GM18868 (cell line): ENCODE data around the gene PPP2R5B.

Experiments used
- ATAC-seq: cut with Tn5 transposase; IDR thresholded peaks from one replicate; pipeline ENCODE4 v1.9.1; 2021; ENCODE audit warnings: mild to moderate bottlenecking, moderate library complexity; ENCODE audit not compliant: unreplicated experiment

The PPP2R5B gene

DNA sequence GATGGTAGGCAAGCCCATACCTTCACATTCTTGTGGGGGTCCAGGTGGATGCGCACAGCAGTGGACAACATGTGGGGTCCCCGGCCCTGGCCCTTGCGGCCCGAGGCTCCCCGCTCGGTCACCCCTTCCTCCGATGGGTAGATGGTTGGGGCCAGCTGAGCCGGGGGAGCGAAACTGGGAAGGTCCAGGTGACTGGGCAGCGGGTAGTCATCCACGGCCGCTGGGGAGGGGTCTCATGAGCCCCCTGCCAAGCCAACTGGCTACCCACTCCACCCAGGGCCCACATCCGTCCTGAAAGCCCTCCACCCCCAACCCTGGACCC is 18.2 kb upstream of the PPP2R5B start:
- ATAC-seq, result no peak

DNA sequence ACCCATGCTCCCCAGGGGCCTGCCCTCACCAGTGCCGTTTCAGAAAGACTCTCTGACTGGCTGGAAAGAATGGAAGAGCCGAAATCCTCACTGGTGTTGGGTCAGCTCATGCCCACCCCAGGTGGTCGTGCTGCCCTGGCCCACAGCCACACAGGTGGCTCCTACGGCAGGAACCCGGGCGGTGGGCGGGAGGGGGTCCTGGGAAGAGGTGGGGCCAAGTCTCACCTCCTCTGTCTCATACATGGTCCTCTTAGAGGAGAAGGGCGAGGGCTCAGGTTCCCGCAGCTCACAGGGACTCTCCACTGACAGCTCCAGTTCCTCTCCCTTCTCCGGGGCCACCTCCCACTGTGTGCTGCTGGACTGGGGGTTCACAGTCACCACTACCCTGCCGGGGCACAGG is 15.7 kb upstream of the PPP2R5B start:
- ATAC-seq, result no peak

DNA sequence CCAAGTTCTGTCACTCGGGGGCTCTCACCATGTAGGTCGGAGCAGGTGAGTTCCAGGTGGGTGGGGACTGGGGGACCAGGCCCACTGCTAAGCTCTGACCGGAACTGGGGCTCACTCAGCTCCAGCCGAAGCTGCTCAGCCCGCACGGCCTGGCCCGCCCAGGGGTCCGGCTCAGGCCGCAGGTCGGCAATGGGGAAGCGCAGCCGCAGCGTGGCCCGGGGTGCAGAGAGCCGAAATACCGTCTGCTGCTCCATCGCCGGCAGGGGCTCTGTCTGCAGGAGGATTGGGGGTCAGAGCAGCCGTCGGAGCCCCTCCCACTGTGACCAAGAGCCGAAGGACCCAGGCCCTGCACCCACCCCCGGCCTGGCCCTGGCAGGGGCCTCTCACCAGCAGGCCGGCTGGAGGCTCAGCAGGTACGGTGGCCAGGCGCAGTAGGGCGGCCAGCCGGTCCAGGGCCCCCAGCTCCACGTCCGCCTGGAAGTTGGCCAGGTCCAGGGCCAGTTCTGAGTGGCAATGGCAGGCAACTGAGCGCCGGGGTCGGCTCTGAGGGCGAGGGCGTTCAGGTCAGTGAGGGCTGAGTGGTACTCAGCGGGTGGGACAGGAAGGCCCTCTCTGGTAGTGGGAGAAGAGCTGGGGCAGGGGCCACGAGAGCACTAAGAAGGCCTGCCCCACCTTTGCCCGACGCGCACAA is 14.7 kb upstream of the PPP2R5B start:
- no peak for ATAC-seq

DNA sequence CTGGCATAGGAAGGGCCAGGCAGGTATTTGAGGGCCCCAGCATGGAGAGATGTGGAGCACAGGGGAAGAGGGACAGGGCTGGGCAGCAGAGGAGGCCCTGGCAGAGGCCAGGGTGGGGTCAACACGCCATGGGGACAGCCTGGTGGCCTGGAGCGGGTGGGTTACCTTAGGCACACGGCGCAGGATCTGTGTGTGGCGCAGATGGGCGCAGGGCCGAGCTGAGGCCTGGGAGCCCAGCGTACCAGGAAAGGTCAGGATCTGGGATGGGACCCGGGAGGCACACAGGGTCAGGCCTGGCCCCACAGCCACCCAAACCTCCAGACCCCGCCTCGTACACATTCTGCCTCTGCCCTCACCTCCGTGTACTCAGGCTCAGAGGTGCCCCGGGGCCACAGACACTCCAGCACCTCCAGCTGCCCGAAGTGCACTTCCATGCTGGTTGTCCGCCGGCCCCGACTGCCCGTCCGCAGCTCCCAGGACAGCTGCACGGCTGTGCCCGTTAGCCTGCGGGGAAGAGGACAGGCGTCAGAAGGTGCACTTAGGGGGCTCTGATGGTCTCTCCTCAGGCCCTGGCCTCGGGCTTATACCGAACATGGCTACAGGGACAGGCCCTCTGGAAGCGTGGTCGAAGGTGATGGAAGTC is 13.9 kb upstream of the PPP2R5B start:
- ATAC-seq, result no peak

DNA sequence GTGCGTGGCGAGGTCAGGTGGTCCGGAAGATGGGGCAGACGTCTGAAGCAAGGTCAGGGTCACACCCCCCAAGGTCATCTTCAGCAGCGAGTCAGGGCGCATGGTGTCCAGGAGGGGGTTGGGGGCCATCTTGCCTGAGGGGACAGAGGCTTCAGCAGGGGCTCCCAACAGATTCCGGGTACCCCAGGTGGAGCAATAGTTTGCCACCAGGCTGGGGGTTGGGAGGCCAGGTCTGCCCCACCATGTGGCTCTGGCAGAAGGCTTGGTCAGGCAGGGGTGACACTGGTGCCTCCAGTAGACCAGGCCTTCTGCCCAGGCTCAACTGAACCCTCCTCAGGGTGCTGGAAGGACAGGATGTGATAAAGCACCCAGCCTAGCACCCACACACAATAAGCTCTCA is 13.3 kb upstream of the PPP2R5B start:
- no peak for ATAC-seq

DNA sequence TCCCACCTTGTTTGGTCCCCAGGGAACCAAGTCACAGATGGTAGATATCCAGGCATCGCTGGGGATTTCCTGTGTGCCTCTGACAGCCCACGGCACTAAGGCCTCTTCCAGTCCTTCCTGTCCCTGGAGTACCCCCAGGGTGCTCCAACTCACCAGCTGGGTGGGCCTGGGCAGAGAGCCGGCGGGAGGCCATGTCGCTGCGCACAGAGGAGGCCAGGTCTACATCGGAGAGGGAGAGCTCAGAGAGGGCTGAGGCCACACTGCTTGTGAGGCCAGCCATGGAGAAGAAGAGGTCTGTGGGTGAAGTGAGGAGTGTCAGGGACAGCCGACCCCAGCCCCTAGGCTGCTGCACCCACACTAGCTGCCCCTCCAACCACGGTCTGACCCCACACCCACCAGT is 12.8 kb upstream of the PPP2R5B start:
- no peak for ATAC-seq

DNA sequence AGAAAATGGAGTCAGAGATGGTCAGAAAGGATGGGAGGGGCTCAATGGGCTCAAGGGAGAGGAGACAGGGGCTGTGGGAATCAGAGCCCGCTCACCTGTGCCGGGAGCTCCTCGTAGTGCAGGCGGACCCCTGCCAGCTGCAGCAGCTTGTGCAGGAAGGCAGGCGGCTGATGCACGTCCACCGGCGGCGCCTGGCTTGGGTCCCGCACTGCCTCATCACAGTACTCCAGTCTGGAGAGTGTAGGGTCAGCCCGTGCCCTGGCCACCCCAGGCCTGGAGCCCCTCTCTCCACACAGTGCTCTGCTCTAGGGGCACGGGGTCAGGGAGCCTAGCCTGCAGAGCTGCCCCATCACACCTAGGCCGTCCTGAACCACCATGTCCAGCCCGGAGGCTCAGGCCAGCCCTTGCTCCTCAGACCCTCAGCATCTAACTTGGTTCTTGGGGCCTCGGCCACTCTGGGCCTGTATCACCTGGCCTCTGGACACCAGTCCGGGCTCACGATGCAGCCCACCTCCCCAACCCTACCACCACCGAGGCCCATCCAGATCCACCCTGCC is 11.2 kb upstream of the PPP2R5B start:
- no peak for ATAC-seq

DNA sequence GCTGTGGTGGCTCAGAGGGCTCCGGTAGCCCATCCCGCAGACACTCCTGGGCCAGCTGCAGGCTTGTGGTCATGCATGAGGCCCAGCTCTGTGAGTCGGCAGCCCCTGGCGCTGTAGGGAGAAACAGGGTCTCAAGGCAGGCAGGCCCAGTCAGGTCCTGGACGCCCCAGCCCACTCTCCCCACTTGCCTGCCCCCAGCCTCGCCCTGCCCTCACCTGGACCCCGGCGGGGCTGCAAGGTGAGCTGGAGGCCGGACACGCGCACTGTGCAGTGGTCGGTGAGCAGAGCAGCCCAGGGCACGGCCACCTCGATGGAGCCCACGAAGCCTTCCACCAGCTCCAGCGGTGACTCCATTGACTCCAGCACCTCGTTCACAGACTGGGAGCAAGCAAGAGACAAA is 10.4 kb upstream of the PPP2R5B start:
- no peak for ATAC-seq

DNA sequence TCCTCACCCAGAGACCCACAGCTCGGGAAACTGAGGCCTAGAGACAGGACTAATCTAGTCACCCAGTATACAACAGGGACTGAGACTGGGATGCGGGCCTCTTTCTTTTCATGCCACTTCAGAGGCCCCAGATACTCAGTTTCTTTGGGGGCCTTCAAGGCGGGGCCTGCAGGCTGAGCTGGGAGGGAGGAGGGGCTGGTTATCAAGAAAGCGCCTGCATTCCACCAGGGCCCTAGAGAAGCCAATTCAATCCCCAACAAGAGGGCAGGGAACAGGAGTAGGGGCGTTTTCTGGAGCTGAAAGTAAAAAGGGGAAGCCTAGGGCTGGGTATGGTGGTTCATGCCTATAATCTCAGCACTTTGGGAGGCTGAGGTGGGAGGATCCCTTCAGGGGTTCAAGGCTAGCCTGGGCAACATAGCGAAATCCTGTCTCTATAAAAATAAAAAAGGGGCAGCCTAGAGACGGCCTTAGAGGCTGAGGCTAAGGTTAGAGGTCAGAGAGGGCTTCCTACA is 9.1 kb upstream of the PPP2R5B start:
- ATAC-seq, result no peak

DNA sequence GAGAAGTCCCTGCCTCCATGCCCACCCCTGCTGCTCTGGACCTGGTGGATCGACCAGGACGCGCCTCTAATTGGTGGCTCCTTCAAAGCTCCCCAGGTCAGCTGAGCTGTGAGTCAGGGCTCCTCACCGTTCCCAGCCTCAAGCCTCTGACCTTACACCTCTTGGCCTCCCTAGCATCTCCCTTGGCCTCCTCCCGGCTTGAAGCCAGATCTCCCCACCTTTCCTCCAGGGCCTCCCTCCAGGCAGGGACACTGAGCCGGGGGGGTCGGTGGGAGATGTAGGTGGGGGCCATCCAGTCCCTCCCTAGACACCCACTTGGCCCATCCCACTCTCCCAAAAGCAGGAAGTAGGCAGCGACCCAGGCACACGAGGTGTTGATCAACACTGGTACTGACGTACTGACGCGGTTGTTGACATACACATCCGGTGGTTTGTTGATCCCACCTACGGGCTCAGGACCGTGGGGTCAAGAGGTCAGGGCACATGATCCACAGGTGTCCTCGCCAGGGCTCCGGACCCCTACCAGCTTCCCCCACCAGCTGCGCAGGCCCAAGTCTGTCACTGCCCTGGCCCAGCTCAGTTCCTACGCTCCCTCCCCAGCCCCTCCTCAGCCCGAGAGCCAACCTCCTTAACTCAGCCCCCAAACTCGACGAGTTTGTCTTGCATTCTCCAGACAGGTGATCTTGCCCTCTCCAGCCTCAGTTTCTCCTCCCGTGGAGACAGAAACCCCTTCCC is 8.3 kb upstream of the PPP2R5B start:
- ATAC-seq, result peak; percentile 3

DNA sequence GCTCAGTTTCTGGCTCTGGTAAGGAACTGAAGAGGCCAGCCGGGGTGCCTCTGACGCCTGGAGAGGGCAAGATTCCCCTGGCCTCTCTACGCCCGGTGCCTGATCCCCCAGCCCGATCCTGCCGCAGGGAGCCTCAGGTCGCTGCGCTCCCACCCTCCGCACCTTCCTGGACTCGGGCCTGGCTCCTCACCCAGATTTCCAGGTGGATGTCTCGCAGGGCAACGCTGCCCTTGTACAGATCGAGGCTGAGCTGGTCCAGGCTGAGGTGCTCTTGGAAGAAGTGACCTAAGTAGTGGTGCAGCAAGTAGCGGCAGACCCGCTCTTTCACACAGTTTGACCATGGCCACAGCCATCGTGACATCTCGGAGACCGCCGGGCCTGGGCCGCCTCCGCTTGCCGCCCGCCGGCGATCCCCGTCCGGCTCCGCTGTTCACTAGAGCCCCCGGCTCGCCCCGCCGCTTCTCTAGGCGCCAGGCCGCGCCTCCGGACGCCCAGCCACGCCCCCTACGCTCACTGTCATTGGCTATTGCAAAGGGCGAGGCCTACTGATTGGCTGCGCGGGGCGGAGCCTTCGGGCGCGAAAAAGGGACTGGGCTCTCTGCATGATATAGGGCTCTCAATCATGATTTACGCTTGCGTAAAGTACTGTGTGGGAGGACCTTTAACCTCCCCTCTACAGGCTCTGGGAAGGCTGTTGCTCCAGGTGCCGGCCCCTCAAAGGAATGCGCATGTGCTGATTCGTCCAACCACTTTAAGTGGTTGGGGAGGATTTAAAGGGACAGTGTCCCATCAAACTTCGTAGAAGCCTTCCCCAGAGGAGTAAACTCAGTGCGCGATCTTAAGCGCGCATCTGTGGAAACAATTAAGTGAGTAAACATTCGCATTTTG is 7.5 kb upstream of the PPP2R5B start, which contains the start of gene ATG2A:
Gene ATG2A (minus strand): TSS at position 435 of the 888 bp plus-strand sequence. CDS start 74 bp downstream, at position 361.
- ATAC-seq, result peak; percentile 94

DNA sequence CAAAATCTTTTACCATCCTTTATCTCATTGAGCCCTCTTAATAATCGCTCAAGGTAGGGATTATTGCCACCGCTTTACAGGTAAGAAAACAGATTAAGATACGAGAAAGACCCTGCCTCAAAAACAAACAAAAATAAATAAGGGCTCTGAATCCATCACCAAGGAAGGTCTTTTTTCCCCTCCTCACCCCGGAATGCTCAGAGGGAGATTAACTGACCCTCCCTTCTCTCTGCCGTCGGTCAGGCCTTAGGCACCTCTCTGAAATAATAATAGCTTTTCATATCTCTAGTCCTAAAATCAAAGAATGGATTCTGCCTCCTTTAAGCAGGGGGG is 6.9 kb upstream of the PPP2R5B start:
- ATAC-seq, result no peak

DNA sequence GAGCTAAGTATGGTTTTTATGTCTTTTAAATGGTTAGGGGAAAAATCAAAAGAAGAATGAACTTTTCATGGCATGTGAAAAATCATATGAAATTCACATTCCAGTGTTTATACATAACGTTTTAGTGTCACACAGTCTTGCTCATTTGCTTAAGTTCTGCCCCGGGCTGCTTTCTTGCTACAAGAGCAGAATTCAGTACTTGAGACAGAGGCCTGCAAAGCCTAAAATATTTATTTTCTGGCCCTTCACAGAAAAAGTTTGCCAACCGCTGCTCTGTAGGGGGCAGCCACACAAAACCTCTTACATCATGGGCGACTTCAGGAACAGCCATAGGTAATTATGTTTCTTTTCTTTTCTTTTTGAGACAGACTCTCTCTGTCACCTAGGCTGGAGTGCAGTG is 6.5 kb upstream of the PPP2R5B start:
- ATAC-seq, result no peak

DNA sequence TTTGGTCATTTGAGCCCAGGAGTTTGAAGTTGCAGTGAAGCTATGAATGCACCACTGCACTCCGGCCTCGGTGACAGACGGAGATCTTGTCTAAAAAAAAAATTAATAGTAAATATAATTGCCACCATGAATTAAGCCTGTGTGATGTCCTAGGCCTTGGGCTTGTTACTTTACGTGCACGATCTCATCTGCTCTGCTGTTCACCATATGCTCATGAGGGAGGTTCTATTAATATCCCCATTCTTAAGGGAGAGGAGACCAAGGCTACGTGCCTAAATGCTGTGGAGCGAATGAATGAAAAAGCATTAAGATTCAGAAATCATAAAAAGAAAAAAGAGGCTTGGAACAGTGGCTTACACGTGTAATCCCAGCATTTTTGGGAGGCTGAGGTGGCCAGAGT is 4.9 kb upstream of the PPP2R5B start:
- no peak for ATAC-seq

DNA sequence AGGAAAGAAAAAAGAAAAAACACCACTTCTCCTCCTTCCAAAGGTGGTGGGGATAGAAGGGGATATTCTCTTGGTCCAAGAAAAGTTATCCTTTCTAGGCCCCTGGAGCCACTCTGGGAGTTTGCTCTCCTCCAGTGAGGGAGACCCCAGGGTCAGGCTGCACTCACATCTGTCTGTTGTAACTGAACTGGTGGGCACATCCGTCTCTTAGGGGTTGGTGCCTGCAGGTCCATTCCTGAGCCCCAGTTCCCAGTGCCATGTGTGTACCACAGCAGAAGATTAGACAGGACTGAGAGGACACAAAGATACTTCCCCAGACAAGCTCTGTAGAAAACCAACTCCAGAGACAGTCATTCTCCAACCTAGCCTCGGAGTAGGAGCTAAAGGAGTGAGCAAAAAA is 4.4 kb upstream of the PPP2R5B start:
- no peak for ATAC-seq

DNA sequence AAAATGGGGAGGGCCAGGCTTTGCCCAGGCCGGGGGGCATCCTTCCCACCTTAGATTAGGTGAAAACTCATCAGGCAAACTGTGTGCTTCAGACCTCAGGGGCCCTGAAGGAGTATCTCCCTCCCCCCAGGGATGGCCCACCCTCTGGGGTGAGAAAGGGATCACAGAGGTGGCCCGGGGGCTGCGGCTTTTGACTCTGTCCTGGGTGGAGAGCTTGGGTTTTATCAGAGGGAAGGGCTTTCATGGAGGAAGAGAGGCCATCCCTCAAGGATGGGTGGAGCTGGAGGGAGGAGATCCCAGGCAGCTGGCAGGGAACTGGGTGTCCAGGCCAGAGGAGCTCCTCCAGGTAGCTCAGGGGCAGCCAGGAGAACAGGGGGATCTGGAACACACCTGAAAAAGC is 3.1 kb upstream of the PPP2R5B start:
- no peak for ATAC-seq

DNA sequence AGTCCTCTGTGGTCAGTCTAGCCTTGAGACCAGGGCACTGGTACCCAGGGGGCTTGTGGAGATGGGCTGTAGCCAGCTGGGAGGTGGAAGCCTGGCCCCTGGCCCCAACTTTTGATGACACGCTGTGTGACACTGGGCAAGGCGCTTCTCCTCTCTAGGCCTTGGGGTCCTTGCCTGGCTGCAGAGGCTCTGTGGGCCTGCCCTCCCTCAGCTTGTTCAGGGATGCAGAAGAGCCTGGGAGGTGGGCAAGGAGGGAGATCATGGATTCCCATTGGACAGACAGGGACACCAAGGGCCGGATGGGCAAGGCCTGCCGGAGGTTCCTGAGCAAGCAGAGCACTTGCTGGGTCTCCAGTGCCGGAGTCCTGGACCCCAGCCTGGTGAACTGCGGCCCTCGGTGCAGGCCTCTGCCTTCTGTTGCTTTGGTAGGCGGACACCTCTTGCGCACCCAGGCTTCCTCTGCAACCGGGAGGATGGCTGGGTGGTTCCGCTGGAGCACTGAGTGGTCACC is 1.3 kb upstream of the PPP2R5B start:
- no peak for ATAC-seq

DNA sequence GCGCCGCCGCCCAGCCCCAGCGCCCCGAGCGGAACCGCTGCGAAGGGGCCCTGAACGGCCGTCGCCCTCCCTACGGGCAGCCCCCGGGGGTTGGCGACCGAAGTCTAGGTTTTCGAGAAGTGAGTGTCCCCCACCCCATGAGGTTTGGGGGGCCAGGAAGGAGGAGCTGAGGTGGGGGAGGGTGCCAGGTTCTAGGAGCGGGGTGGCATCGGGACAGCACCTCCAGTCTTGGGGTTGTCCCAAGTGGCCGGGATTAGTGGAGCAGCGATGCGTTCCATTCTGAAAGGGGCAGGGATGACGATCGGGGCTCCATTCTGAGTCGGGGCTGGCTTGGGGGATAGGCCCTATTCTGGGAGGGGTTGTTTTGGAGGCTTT is 408 bp downstream of the PPP2R5B start:
- ATAC-seq, result no peak

DNA sequence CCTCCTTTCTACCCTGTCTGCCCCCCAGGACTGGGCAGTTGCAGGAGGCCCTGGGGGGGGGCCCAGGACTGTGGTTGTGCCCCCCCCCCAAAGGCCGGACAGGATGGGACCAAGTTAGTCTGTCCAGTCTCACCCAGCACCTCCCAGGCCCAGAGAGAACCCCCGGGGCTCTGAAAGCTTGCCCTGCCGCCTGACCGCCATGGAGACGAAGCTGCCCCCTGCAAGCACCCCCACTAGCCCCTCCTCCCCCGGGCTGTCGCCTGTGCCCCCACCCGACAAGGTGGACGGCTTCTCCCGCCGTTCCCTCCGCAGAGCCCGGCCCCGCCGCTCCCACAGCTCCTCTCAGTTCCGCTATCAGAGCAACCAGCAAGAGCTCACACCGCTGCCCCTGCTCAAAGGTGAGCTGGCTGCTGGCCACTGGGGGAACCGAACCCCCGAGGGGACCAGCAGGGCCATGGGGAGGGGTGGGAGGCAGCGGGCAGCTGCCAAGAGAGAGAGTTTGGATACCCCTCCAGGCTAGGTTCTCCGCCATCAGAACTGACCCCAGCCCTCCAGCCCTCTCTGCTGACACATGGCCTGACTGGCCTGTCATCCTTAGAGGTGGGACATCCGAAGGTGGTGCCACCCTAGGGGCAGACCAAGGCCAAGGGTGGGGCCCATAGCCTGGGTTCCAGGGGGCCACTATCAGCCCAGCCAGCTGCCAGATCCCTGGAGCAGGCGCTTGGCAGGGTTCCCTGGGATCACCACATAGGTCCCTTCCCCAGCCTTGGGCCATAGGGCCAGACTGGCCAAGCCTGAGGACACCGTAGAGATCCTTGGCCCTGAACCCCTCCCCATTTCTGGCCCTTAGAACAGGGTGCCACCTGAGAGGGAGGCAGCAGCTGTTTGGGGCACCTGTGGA is 1.3 kb downstream of the PPP2R5B start:
- no peak for ATAC-seq

DNA sequence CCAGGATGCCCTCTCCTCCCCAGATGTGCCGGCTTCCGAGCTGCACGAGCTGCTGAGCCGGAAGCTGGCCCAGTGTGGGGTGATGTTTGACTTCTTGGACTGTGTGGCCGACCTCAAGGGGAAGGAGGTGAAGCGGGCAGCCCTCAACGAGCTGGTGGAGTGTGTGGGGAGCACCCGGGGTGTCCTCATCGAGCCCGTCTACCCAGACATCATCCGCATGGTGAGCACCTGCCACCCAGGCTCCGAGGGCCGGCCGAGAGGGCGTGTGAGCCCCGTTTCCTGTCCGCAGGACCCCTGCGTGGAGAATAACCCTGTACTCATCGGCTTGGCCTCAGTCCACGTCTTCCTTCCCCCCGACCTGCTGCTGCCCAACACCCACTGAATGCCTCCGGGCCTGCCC is 2.2 kb downstream of the PPP2R5B start:
- no peak for ATAC-seq
